ENCODE data around the gene CA10. TPM values are rescaled to one million over a fixed set of nuclear protein-coding genes. Genes with fewer than 3 reads are reported as not detected.

CA10 gene
- total and polyA plus RNA-seq, 9 of the 15 experiments (the other 6 are each of a cell fraction or from before 2014, with no cell fraction given) = not detected

GRCh38 chr17:51857052-51857597, 301.4 kb downstream of the CA10 start:
- CTCF ChIA-PET (ENCODE audit: low intra/inter-chr PET ratio) = no interaction called here
- no peak overlapping the region for H3K9ac ChIP-seq (ENCODE audit: insufficient read depth in 1 of 2, low read depth in 2 of 2, low read length in 2 of 2)
- in situ Hi-C loops (cut with MboI) (no loop called here), intact Hi-C loops (cut with micrococcal nuclease) (no loop called here)
- H3K4me1 ChIP-seq (replicated peaks in 1 of 2; ENCODE audit: control insufficient read depth in 2 of 2, insufficient read depth in 2 of 2, low read length in 2 of 2) = no peaks in the 10 kb centered on the region
- WGBS (ENCODE audit: insufficient coverage, low coverage, missing lambda C conversion rate) = 2% methylated on average over 6 of the region's 6 CpGs
- H3K4me2 ChIP-seq (ENCODE audit: insufficient read depth, low read length) = no peak overlapping the region
- no peaks in the 10 kb centered on the region for H3K36me3 ChIP-seq (ENCODE audit: control insufficient read depth, insufficient read depth, low read length)
- ATAC-seq (no peak), FAIRE-seq (no peak), DNase-seq (ENCODE audit: extremely low read depth in 1 of 4, low spot score in 3 of 4) (no peak)
- no peak overlapping the region for H3K27ac ChIP-seq (ENCODE audit: extremely low read depth, low read depth, low read length)
- no TSS peak for BruUV-seq (replicated peaks)
- no peaks in the 10 kb centered on the region for H3K79me2 ChIP-seq (ENCODE audit: control insufficient read depth, insufficient read depth, low read length)
- no peaks in the 10 kb centered on the region for H4K20me1 ChIP-seq (replicated peaks; ENCODE audit: control insufficient read depth, insufficient read depth, low read length)
- H3K9me3 ChIP-seq (replicated peaks; ENCODE audit: control insufficient read depth, insufficient read depth, low read depth, low read length) = no peaks in the 10 kb centered on the region
- no peak overlapping the region for H3K4me3 ChIP-seq
- H3K9me1 ChIP-seq (ENCODE audit: control insufficient read depth, insufficient read depth, low read length) = no peaks in the 10 kb centered on the region
- H2AFZ ChIP-seq (ENCODE audit: low read depth, low read length) = no peak overlapping the region
- POLR2A ChIA-PET = no interaction called here
- H3K27me3 ChIP-seq (ENCODE audit: control insufficient read depth in 2 of 2, insufficient read depth in 2 of 2, low read length in 2 of 2) = no peaks in the 10 kb centered on the region
- no peak for TF ChIP-seq HLTF (IDR thresholded peaks at IDR 0.05)
- TF ChIP-seq HINFP (tag; conservative IDR thresholded peaks at IDR 0.05; ENCODE audit: low read depth) = no peak
- no peak for TF ChIP-seq ESRRA (IDR thresholded peaks at IDR 0.05; ENCODE audit: borderline replicate concordance, low read depth)
- no peak for TF ChIP-seq NKRF (IDR thresholded peaks at IDR 0.05; ENCODE audit: borderline replicate concordance)
- no peak for TF ChIP-seq STAT5B (CRISPR knock-in tag; IDR thresholded peaks at IDR 0.05)
- TF ChIP-seq DIDO1 (tag; IDR thresholded peaks at IDR 0.05; ENCODE audit: low read depth) = no peak
- TF ChIP-seq ZNF23 (CRISPR knock-in tag; IDR thresholded peaks at IDR 0.05) = no peak
- no peak for TF ChIP-seq FOXP4 (CRISPR knock-in tag; IDR thresholded peaks at IDR 0.05; ENCODE audit: borderline replicate concordance)
- no peak for TF ChIP-seq ZNF316 (IDR thresholded peaks at IDR 0.05)
- TF ChIP-seq HES1 (IDR thresholded peaks at IDR 0.05; ENCODE audit: low read depth) = no peak
- TF ChIP-seq LARP7 (IDR thresholded peaks at IDR 0.05) = no peak
- TF ChIP-seq ZNF507 (tag; conservative IDR thresholded peaks at IDR 0.05) = no peak
- TF ChIP-seq USF2 (CRISPR knock-in tag; IDR thresholded peaks at IDR 0.05) = no peak
- no peak for TF ChIP-seq ZNF77 (CRISPR knock-in tag; IDR thresholded peaks at IDR 0.05)
- no peak for TF ChIP-seq TAF9B (IDR thresholded peaks at IDR 0.05; ENCODE audit: partially characterized antibody)
- TF ChIP-seq CHD4 (IDR thresholded peaks at IDR 0.05; ENCODE audit: insufficient read depth, insufficient replicate concordance, low read depth, low read length, poor library complexity, severe bottlenecking) = no peak

Measured in K562 (cell line).